HL-60 (cell line): ENCODE data around the gene NAALADL2.

ENCODE experiments used
- DNase-seq, 2 experiments: peaks; one replicate each; pipeline ENCODE4 v3.0.0-alpha.2; 2010 to 2020; ENCODE audit warnings: low read depth in 1 of 2, low spot score in 1 of 2
- H3K27ac ChIP-seq: fragments of 250-450 bp; sonication (Bioruptor Pico); replicated peaks from 2 replicates; pipeline ENCODE4 v1.5.1; 2020; ENCODE audit warnings: mild to moderate bottlenecking, moderate library complexity
- H3K27me3 ChIP-seq: fragments of 250-450 bp; sonication (Bioruptor Pico); 2 replicates; pipeline ENCODE4 v1.5.1; 2021; ENCODE audit warnings: mild to moderate bottlenecking, moderate library complexity; ENCODE audit not compliant: insufficient read depth, poor library complexity, severe bottlenecking
- H3K4me3 ChIP-seq: replicated peaks from 2 replicates; pipeline ENCODE4 v1.5.1; 2011; ENCODE audit warnings: mild to moderate bottlenecking, control low read depth, low read length; ENCODE audit not compliant: insufficient read depth
- CTCF ChIP-seq: IDR thresholded peaks from one replicate; pipeline ENCODE4 v1.5.1; 2011; ENCODE audit warnings: low read length, control low read depth, inconsistent platforms; ENCODE audit not compliant: insufficient read depth
- GABPA ChIP-seq: IDR thresholded peaks from 2 replicates; pipeline ENCODE4 v1.6.1; 2012; ENCODE audit warnings: low read depth
- POLR2AphosphoS5 ChIP-seq: IDR thresholded peaks from 2 replicates; pipeline ENCODE4 v1.6.1; 2012; ENCODE audit warnings: low read depth
- REST ChIP-seq: IDR thresholded peaks from 2 replicates; pipeline ENCODE4 v1.6.1; 2012; ENCODE audit warnings: low read depth; ENCODE audit not compliant: insufficient replicate concordance
- SPI1 ChIP-seq: IDR thresholded peaks from 2 replicates; pipeline ENCODE4 v1.6.1; 2012; ENCODE audit warnings: low read depth, mild to moderate bottlenecking, borderline replicate concordance

The NAALADL2 gene

GRCh38 chr3:175731543-175731942, 872.4 kb downstream of the NAALADL2 start:
- no peak overlapping the region for H3K27ac ChIP-seq
- DNase-seq, result no peak

GRCh38 chr3:175732017-175732416, 872.9 kb downstream of the NAALADL2 start:
- no peak for DNase-seq
- H3K27ac ChIP-seq, result no peak overlapping the region
- H3K27me3 ChIP-seq, result no peaks in the 10 kb centered on the region
- no peak overlapping the region for H3K4me3 ChIP-seq
- no peak for TF ChIP-seq REST
- no peak for TF ChIP-seq GABPA
- TF ChIP-seq POLR2AphosphoS5, result no peak
- TF ChIP-seq CTCF, result no peak
- no peak for TF ChIP-seq SPI1

More at GRCh38 chr3:175731543-175731942, 872.4 kb downstream of the NAALADL2 start:
- Histone ChIP-seq H3K4me3 (no peak overlapping the region), H3K27me3 (no peaks in the 10 kb centered on the region)
- TF ChIP-seq GABPA (no peak), POLR2AphosphoS5 (no peak), REST (no peak), SPI1 (no peak), CTCF (no peak)

GRCh38 chr3:175735866-175736265, 876.7 kb downstream of the NAALADL2 start:
- no peak overlapping the region for H3K27ac ChIP-seq
- no peak overlapping the region for H3K4me3 ChIP-seq
- TF ChIP-seq CTCF (no peak), SPI1 (no peak), GABPA (no peak), REST (no peak), POLR2AphosphoS5 (no peak)
- DNase-seq, result no peak
- no peaks in the 10 kb centered on the region for H3K27me3 ChIP-seq
